Measurements from ENCODE around the gene TTC27. TPM values are rescaled to one million over a fixed set of nuclear protein-coding genes. Genes with fewer than 3 reads are reported as not detected.

Gene TTC27
- polyA plus RNA-seq, 1 donor (not counting 4 experiments of a cell fraction or from before 2014, with no cell fraction given): 28.7 TPM

DNA sequence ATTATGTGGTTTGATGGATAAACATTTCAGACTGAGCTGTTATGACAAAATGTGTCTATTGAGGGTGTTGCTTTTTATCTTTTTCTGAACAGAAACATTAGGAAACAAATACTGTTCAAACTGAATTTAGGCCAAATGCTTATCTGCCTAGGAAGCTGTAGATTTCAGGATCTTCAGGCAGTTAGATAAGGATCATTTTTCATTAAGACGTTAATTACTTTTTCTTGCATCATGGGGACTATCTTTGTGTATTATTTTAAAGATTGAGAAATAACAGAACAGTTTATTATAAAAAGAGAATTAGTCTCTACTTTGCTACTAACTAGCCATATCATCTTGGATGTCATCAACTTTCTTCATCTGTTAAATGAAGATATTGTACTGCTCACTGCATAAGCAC is 107.5 kb downstream of the TTC27 start:
- Histone ChIP-seq H4K20me1 (ENCODE audit: control insufficient read depth, extremely low read depth, insufficient read depth, low read length) (no peaks in the 10 kb centered on the region), H3K9ac (ENCODE audit: control insufficient read depth, extremely low read depth, insufficient read depth, low read length) (no peak overlapping the region), H3K27me3 (ENCODE audit: control insufficient read depth, extremely low read depth, insufficient read depth, low read length) (no peaks in the 10 kb centered on the region), H3K27ac (ENCODE audit: control insufficient read depth, insufficient read depth, low read length) (no peak overlapping the region), H3K79me2 (ENCODE audit: control insufficient read depth, insufficient read depth, low read length) (no peaks in the 10 kb centered on the region), H3K4me3 (ENCODE audit: control insufficient read depth in 2 of 3, extremely low read depth in 1 of 3, insufficient read depth in 2 of 3, low read depth in 1 of 3, low read length in 3 of 3) (no peak overlapping the region), H3K9me3 (ENCODE audit: control insufficient read depth, low read depth, low read length) (no peaks in the 10 kb centered on the region), H2AFZ (ENCODE audit: control insufficient read depth, low read length) (no peak overlapping the region), H3K9me1 (ENCODE audit: control insufficient read depth, extremely low read depth, insufficient read depth, low read length) (no peaks in the 10 kb centered on the region), H3K4me1 (ENCODE audit: control insufficient read depth, extremely low read depth, insufficient read depth, low read length) (no peaks in the 10 kb centered on the region), H3K36me3 (ENCODE audit: control insufficient read depth in 2 of 2, extremely low read depth in 1 of 2, insufficient read depth in 2 of 2, low read length in 2 of 2) (no peaks in the 10 kb centered on the region), H3K4me2 (ENCODE audit: control insufficient read depth, extremely low read depth, insufficient read depth, low read depth, low read length) (no peak overlapping the region)
- DNase-seq (ENCODE audit: low read depth, low spot score): no peak
- no peak for FAIRE-seq
- TF ChIP-seq, protein P1, sequence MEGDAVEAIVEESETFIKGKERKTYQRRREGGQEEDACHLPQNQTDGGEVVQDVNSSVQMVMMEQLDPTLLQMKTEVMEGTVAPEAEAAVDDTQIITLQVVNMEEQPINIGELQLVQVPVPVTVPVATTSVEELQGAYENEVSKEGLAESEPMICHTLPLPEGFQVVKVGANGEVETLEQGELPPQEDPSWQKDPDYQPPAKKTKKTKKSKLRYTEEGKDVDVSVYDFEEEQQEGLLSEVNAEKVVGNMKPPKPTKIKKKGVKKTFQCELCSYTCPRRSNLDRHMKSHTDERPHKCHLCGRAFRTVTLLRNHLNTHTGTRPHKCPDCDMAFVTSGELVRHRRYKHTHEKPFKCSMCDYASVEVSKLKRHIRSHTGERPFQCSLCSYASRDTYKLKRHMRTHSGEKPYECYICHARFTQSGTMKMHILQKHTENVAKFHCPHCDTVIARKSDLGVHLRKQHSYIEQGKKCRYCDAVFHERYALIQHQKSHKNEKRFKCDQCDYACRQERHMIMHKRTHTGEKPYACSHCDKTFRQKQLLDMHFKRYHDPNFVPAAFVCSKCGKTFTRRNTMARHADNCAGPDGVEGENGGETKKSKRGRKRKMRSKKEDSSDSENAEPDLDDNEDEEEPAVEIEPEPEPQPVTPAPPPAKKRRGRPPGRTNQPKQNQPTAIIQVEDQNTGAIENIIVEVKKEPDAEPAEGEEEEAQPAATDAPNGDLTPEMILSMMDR (optimal IDR thresholded peaks at IDR 0.05 in 1 of 3, IDR thresholded peaks at IDR 0.05 in 1 of 3, conservative IDR thresholded peaks at IDR 0.05 in 1 of 3; ENCODE audit: extremely low read depth in 1 of 3, insufficient read depth in 2 of 3, low read length in 3 of 3): no peak
- no peak for TF ChIP-seq EZH2 (IDR thresholded peaks at IDR 0.05; ENCODE audit: low read length)
- dilution Hi-C loops (cut with MboI; ENCODE audit: extremely low pct_ligation_motif_present, low sequenced_read_pairs): no loop called here

DNA sequence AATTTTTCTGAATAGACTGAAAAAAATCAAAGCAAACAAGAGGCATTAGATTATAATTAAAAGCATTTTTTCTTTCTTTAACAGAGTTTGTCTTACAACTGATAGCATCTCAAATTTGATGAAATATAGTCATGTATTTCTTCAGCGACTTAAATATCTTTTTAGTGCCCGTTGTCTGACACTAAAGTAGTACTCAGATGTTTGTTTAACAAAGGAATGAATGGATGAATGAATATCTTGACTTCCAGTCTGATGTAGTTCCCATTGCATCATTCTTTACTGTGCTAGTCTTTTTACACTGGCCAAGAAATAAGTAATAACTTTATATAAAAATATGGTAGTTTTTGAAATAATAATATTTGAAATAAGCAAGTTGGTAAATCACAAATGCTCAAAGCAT is 111.1 kb downstream of the TTC27 start:
- peaks cover 6% of the 10 kb centered on the region for H3K4me1 ChIP-seq (ENCODE audit: control insufficient read depth, extremely low read depth, insufficient read depth, low read length)
- no peaks in the 10 kb centered on the region for H4K20me1 ChIP-seq (ENCODE audit: control insufficient read depth, extremely low read depth, insufficient read depth, low read length)
- no peak overlapping the region for H3K9ac ChIP-seq (ENCODE audit: control insufficient read depth, extremely low read depth, insufficient read depth, low read length)
- H3K4me3 ChIP-seq (ENCODE audit: control insufficient read depth in 2 of 3, extremely low read depth in 1 of 3, insufficient read depth in 2 of 3, low read depth in 1 of 3, low read length in 3 of 3): no peak overlapping the region
- FAIRE-seq (no peak), DNase-seq (ENCODE audit: low read depth, low spot score) (no peak)
- H3K27ac ChIP-seq (ENCODE audit: control insufficient read depth, insufficient read depth, low read length): no peak overlapping the region
- H3K9me1 ChIP-seq (ENCODE audit: control insufficient read depth, extremely low read depth, insufficient read depth, low read length): no peaks in the 10 kb centered on the region
- H3K79me2 ChIP-seq (ENCODE audit: control insufficient read depth, insufficient read depth, low read length): no peaks in the 10 kb centered on the region
- no peaks in the 10 kb centered on the region for H3K36me3 ChIP-seq (ENCODE audit: control insufficient read depth in 2 of 2, extremely low read depth in 1 of 2, insufficient read depth in 2 of 2, low read length in 2 of 2)
- no peaks in the 10 kb centered on the region for H3K9me3 ChIP-seq (ENCODE audit: control insufficient read depth, low read depth, low read length)
- no peak overlapping the region for H3K4me2 ChIP-seq (ENCODE audit: control insufficient read depth, extremely low read depth, insufficient read depth, low read depth, low read length)
- dilution Hi-C loops (cut with MboI; ENCODE audit: extremely low pct_ligation_motif_present, low sequenced_read_pairs): no loop called here
- TF ChIP-seq, protein P1 (optimal IDR thresholded peaks at IDR 0.05 in 1 of 3, IDR thresholded peaks at IDR 0.05 in 1 of 3, conservative IDR thresholded peaks at IDR 0.05 in 1 of 3; ENCODE audit: extremely low read depth in 1 of 3, insufficient read depth in 2 of 3, low read length in 3 of 3): no peak
- TF ChIP-seq EZH2 (IDR thresholded peaks at IDR 0.05; ENCODE audit: low read length): no peak
- H3K27me3 ChIP-seq (ENCODE audit: control insufficient read depth, extremely low read depth, insufficient read depth, low read length): no peaks in the 10 kb centered on the region
- no peak overlapping the region for H2AFZ ChIP-seq (ENCODE audit: control insufficient read depth, low read length)

Measured in keratinocyte (primary cell).